Adrenal gland (tissue), 5 donors: ENCODE results near the gene CCDC88B.

Source experiments
- CTCF ChIP-seq, 6 experiments: fragments of 450-650 bp in 4 of 6; fragments of 200-600 bp in 2 of 6; sonication (generic) in 1 of 6; IDR thresholded peaks; 1 replicate in 5 of 6; 2 replicates in 1 of 6; pipeline versions ENCODE4 v1.5.1 to v1.8.0; 2016 to 2021; ENCODE audit warnings: antibody characterized with exemption in 6 of 6, mild to moderate bottlenecking in 2 of 6, moderate library complexity in 1 of 6
- POLR2A ChIP-seq, 2 donors: fragments of 450-650 bp; IDR thresholded peaks; one replicate each; pipeline ENCODE4 v1.6.1; 2017; ENCODE audit warnings: antibody characterized with exemption in 2 of 2, mild to moderate bottlenecking in 2 of 2, moderate library complexity in 1 of 2
- donor health status: DM: no; HTN: no; CAD: no.

- TF ChIP-seq POLR2A (IDR thresholded peaks at IDR 0.05) (no peak), CTCF (IDR thresholded peaks at IDR 0.05) (no peak)
These were observed 23.2 kb upstream of the CCDC88B start for GRCh38 chr11:64316672-64317324.
